NT2/D1 (cell line): ENCODE results near the gene PITPNM3.
A peak's percentile ranks its signal among the peaks of the same experiment; 100 is the strongest.

Experiments
- DNase-seq: peaks from one replicate; pipeline ENCODE4 v3.0.0-alpha.2; 2011; ENCODE audit warnings: low read depth, low spot score
- H3K27me3 ChIP-seq: 2 replicates; pipeline ENCODE4 v1.6.0; 2011; ENCODE audit warnings: mild to moderate bottlenecking; ENCODE audit not compliant: insufficient read length, insufficient read depth
- H3K36me3 ChIP-seq: 2 replicates; pipeline ENCODE4 v1.6.1; 2011; ENCODE audit warnings: mild to moderate bottlenecking, low read length, mixed read lengths; ENCODE audit not compliant: insufficient read depth, insufficient read length
- H3K4me1 ChIP-seq: 2 replicates; pipeline ENCODE4 v1.5.1; 2011; ENCODE audit not compliant: insufficient read depth, insufficient read length
- H3K4me3 ChIP-seq: 2 replicates; pipeline ENCODE4 v1.5.1; 2011; ENCODE audit warnings: low read depth; ENCODE audit not compliant: insufficient read length
- H3K9ac ChIP-seq: 2 replicates; pipeline ENCODE4 v1.6.0; 2011; ENCODE audit warnings: low read depth; ENCODE audit not compliant: insufficient read length
- H3K9me3 ChIP-seq: 2 replicates; pipeline ENCODE4 v1.5.1; 2011; ENCODE audit warnings: mild to moderate bottlenecking, low read length; ENCODE audit not compliant: insufficient read depth
- SUZ12 ChIP-seq: IDR thresholded peaks from 2 replicates; pipeline ENCODE4 v1.6.1; 2011; ENCODE audit not compliant: insufficient read length, insufficient read depth; ENCODE audit errors: extremely low read depth
- YY1 ChIP-seq: IDR thresholded peaks from 2 replicates; pipeline ENCODE4 v1.6.1; 2011; ENCODE audit not compliant: insufficient read length, insufficient read depth
- ZNF274 ChIP-seq: IDR thresholded peaks from 2 replicates; pipeline ENCODE4 v1.6.1; 2011; ENCODE audit warnings: mild to moderate bottlenecking, low read depth, low read length

The PITPNM3 gene

GRCh38 chr17:6498901-6499540 lies 57.3 kb downstream of the PITPNM3 start:
- H3K36me3 ChIP-seq, result no peaks in the 10 kb centered on the region
- peaks cover 9% of the 10 kb centered on the region for H3K4me1 ChIP-seq
- no peak for TF ChIP-seq ZNF274
- TF ChIP-seq YY1, result no peak
- TF ChIP-seq SUZ12, result no peak
- peaks cover 13% of the 10 kb centered on the region; the same call in 1 of the 2 replicates for H3K9me3 ChIP-seq
- no peak for DNase-seq
- no peak overlapping the region for H3K9ac ChIP-seq
- no peak overlapping the region for H3K4me3 ChIP-seq
- no peaks in the 10 kb centered on the region for H3K27me3 ChIP-seq

- TF ChIP-seq YY1 (no peak), SUZ12 (no peak), ZNF274 (no peak)
- Histone ChIP-seq H3K9me3 (peaks cover 11% of the 10 kb centered on the region; the same call in 1 of the 2 replicates), H3K27me3 (no peaks in the 10 kb centered on the region), H3K9ac (no peak overlapping the region), H3K4me1 (peaks cover 9% of the 10 kb centered on the region), H3K4me3 (no peak overlapping the region), H3K36me3 (no peaks in the 10 kb centered on the region)
- DNase-seq, result no peak
Observed at GRCh38 chr17:6498356-6498755, 58.0 kb downstream of the PITPNM3 start.

- peaks cover 9% of the 10 kb centered on the region for H3K4me1 ChIP-seq
- no peaks in the 10 kb centered on the region for H3K27me3 ChIP-seq
- peak overlapping the region; percentile 17 for H3K9ac ChIP-seq
- DNase-seq, result no peak
- H3K4me3 ChIP-seq, result no peak overlapping the region
- peaks cover 4% of the 10 kb centered on the region; the same call in 1 of the 2 replicates for H3K9me3 ChIP-seq
- no peaks in the 10 kb centered on the region for H3K36me3 ChIP-seq
- TF ChIP-seq SUZ12 (no peak), ZNF274 (no peak), YY1 (no peak)
Observed at GRCh38 chr17:6497496-6498221, 58.7 kb downstream of the PITPNM3 start.

GRCh38 chr17:6496640-6497441 lies 59.5 kb downstream of the PITPNM3 start:
- Histone ChIP-seq H3K4me1 (peaks cover 9% of the 10 kb centered on the region), H3K9ac (no peak overlapping the region), H3K36me3 (no peaks in the 10 kb centered on the region), H3K4me3 (no peak overlapping the region), H3K27me3 (no peaks in the 10 kb centered on the region), H3K9me3 (no peaks in the 10 kb centered on the region)
- no peak for DNase-seq
- TF ChIP-seq ZNF274 (no peak), YY1 (no peak), SUZ12 (no peak)

- TF ChIP-seq ZNF274, result no peak
- TF ChIP-seq YY1, result no peak
- TF ChIP-seq SUZ12, result no peak
- H3K4me3 ChIP-seq, result peak overlapping the region; percentile 54
- no peaks in the 10 kb centered on the region for H3K9me3 ChIP-seq
- peak overlapping the region; percentile 74 for H3K9ac ChIP-seq
- DNase-seq, result peak; percentile 83
- no peaks in the 10 kb centered on the region for H3K27me3 ChIP-seq
- H3K36me3 ChIP-seq, result no peaks in the 10 kb centered on the region
- H3K4me1 ChIP-seq, result peaks cover 6% of the 10 kb centered on the region
Observed at GRCh38 chr17:6496116-6496481, 60.3 kb downstream of the PITPNM3 start.

GRCh38 chr17:6495450-6496115 lies 60.8 kb downstream of the PITPNM3 start:
- Histone ChIP-seq H3K4me1 (peaks cover 6% of the 10 kb centered on the region), H3K9ac (peak overlapping the region; percentile 74), H3K9me3 (no peaks in the 10 kb centered on the region), H3K4me3 (peak overlapping the region; percentile 54), H3K36me3 (no peaks in the 10 kb centered on the region), H3K27me3 (no peaks in the 10 kb centered on the region)
- TF ChIP-seq SUZ12, result no peak
- no peak for TF ChIP-seq ZNF274
- no peak for TF ChIP-seq YY1
- DNase-seq, result no peak
